Stomach smooth muscle (tissue), 2 donors: ENCODE data around the gene ABCD1.

ENCODE experiments used
- H3K27ac ChIP-seq: one replicate; pipeline ENCODE4 v1.7.0; 2013; ENCODE audit warnings: mild to moderate bottlenecking, low read length, inconsistent platforms
- H3K27me3 ChIP-seq, 2 donors: one replicate each; pipeline ENCODE4 v1.7.0; 2013; ENCODE audit warnings: low read length in 2 of 2; ENCODE audit not compliant: insufficient read depth in 2 of 2, control insufficient read depth in 1 of 2
- H3K36me3 ChIP-seq, 2 donors: one replicate each; pipeline ENCODE4 v1.7.0; 2013; ENCODE audit warnings: low read length in 2 of 2; ENCODE audit not compliant: control insufficient read depth in 2 of 2, insufficient read depth in 2 of 2
- H3K4me1 ChIP-seq: one replicate; pipeline ENCODE4 v1.7.0; 2013; ENCODE audit warnings: low read length; ENCODE audit not compliant: control insufficient read depth, insufficient read depth
- H3K4me3 ChIP-seq, 2 donors: one replicate each; pipeline ENCODE4 v1.7.0; 2013; ENCODE audit warnings: low read length in 2 of 2
- H3K9ac ChIP-seq, 2 donors: one replicate each; pipeline ENCODE4 v1.7.0; 2013; ENCODE audit warnings: low read length in 2 of 2, mild to moderate bottlenecking in 1 of 2
- H3K9me3 ChIP-seq, 2 donors: one replicate each; pipeline ENCODE4 v1.7.0; 2013; ENCODE audit warnings: low read length in 2 of 2; ENCODE audit not compliant: control insufficient read depth in 2 of 2
- donor health status: healthy.
- donor health status: Pancreatic carcinoma.

The ABCD1 gene

GRCh38 chrX:153764786-153765137 is 40.1 kb downstream of the ABCD1 start:
- peak overlapping the region; percentile 59 to 68 for H3K9ac ChIP-seq
- H3K9me3 ChIP-seq, result no peaks in the 10 kb centered on the region
- peak overlapping the region; percentile 65 to 73 for H3K4me3 ChIP-seq
- no peaks in the 10 kb centered on the region for H3K36me3 ChIP-seq
- peaks cover 28% of the 10 kb centered on the region for H3K4me1 ChIP-seq
- peaks cover 0 to 8% of the 10 kb centered on the region in 2 donors for H3K27me3 ChIP-seq
- peak overlapping the region; percentile 69 for H3K27ac ChIP-seq

- H3K9ac ChIP-seq, result peak overlapping the region; percentile 51 to 59
- peak overlapping the region; percentile 69 for H3K27ac ChIP-seq
- H3K4me3 ChIP-seq, result peak overlapping the region; percentile 65 to 73
Measured at GRCh38 chrX:153765138-153766079, 40.8 kb downstream of the ABCD1 start.

GRCh38 chrX:153766098-153766817 is 41.6 kb downstream of the ABCD1 start:
- Histone ChIP-seq H3K27ac (peak overlapping the region; percentile 69), H3K4me1 (peaks cover 28% of the 10 kb centered on the region), H3K27me3 (peaks cover 0 to 8% of the 10 kb centered on the region in 2 donors), H3K36me3 (peaks cover 0 to 4% of the 10 kb centered on the region in 2 donors), H3K9ac (peak overlapping the region; percentile 51 to 59), H3K4me3 (peak overlapping the region; percentile 65 to 73), H3K9me3 (no peaks in the 10 kb centered on the region)

More at GRCh38 chrX:153765138-153766079, 40.8 kb downstream of the ABCD1 start:
- peaks cover 0 to 8% of the 10 kb centered on the region in 2 donors for H3K27me3 ChIP-seq
- H3K4me1 ChIP-seq, result peaks cover 28% of the 10 kb centered on the region
- H3K9me3 ChIP-seq, result no peaks in the 10 kb centered on the region
- H3K36me3 ChIP-seq, result peaks cover 0 to 2% of the 10 kb centered on the region in 2 donors

- Histone ChIP-seq H3K9me3 (no peaks in the 10 kb centered on the region), H3K27me3 (peaks cover 0 to 8% of the 10 kb centered on the region in 2 donors), H3K27ac (peak overlapping the region; percentile 69), H3K4me1 (peaks cover 28% of the 10 kb centered on the region), H3K4me3 (peak overlapping the region in 1 of 2 donors; percentile 73), H3K36me3 (peaks cover 0 to 4% of the 10 kb centered on the region in 2 donors), H3K9ac (no peak overlapping the region)
Measured at GRCh38 chrX:153766871-153767673, 42.4 kb downstream of the ABCD1 start.

- Histone ChIP-seq H3K4me3 (no peak overlapping the region), H3K27me3 (peaks cover 0 to 8% of the 10 kb centered on the region in 2 donors), H3K27ac (no peak overlapping the region)
Measured at GRCh38 chrX:153767674-153768055, 43.0 kb downstream of the ABCD1 start.

GRCh38 chrX:153768311-153769157 is 43.9 kb downstream of the ABCD1 start:
- H3K27ac ChIP-seq, result no peak overlapping the region
- H3K9me3 ChIP-seq, result no peaks in the 10 kb centered on the region
- peaks cover 0 to 5% of the 10 kb centered on the region in 2 donors for H3K27me3 ChIP-seq
- H3K4me3 ChIP-seq, result no peak overlapping the region
- peaks cover 28% of the 10 kb centered on the region for H3K4me1 ChIP-seq
- H3K36me3 ChIP-seq, result peaks cover 0 to 4% of the 10 kb centered on the region in 2 donors
- no peak overlapping the region for H3K9ac ChIP-seq

More at GRCh38 chrX:153767674-153768055, 43.0 kb downstream of the ABCD1 start:
- Histone ChIP-seq H3K9me3 (no peaks in the 10 kb centered on the region), H3K36me3 (peaks cover 0 to 4% of the 10 kb centered on the region in 2 donors), H3K4me1 (peaks cover 28% of the 10 kb centered on the region), H3K9ac (no peak overlapping the region)

DNA sequence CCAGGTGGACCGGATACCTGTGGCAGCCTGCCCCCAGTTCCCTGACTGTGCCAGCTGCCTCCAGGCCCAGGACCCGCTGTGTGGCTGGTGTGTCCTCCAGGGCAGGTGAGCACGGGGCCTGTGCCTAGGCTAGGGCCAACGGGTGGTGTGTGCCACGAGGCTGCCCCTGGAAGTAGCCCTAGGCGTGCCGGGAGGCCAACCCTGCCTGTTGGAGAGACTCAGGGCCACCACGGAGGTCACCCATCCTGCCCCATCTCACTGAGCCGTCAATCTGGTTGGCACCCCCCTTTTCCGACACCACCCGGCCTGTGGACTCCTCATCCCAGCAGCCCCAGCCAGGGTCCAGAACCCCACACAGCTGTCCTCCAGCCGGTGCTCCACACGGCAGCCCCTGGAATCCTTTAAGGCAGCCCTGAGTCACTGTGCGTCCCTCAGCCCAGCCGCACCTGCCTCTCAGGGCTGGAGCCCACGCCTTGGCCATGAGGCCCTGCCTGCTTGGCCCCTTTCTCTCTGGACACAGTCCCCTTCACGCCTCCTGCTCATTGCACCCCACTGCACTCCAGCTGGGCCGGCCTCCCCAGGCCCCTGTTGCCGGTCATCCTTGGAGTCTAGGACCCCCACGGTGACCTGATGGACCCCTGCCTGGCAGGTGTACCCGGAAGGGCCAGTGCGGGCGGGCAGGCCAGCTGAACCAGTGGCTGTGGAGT is 44.7 kb downstream of the ABCD1 start:
- Histone ChIP-seq H3K36me3 (peaks cover 0 to 4% of the 10 kb centered on the region in 2 donors), H3K4me1 (peaks cover 25% of the 10 kb centered on the region)

GRCh38 chrX:153769865-153770600 is 45.4 kb downstream of the ABCD1 start:
- Histone ChIP-seq H3K27ac (no peak overlapping the region), H3K4me3 (no peak overlapping the region), H3K9me3 (no peaks in the 10 kb centered on the region), H3K27me3 (peaks cover 0 to 2% of the 10 kb centered on the region in 2 donors), H3K9ac (no peak overlapping the region), H3K4me1 (peaks cover 18% of the 10 kb centered on the region), H3K36me3 (peaks cover 0 to 4% of the 10 kb centered on the region in 2 donors)

More for the DNA sequence above, 44.7 kb downstream of the ABCD1 start:
- Histone ChIP-seq H3K9me3 (no peaks in the 10 kb centered on the region), H3K9ac (no peak overlapping the region), H3K4me3 (no peak overlapping the region), H3K27me3 (peaks cover 0 to 4% of the 10 kb centered on the region in 2 donors), H3K27ac (no peak overlapping the region)
